ENCODE results near the gene UBTFL1.
"Not testable (repeated sequence)": the region's sequence is repeated elsewhere in the genome, so short reads cannot be mapped to it uniquely, and the experiment has no call there.

DNA sequence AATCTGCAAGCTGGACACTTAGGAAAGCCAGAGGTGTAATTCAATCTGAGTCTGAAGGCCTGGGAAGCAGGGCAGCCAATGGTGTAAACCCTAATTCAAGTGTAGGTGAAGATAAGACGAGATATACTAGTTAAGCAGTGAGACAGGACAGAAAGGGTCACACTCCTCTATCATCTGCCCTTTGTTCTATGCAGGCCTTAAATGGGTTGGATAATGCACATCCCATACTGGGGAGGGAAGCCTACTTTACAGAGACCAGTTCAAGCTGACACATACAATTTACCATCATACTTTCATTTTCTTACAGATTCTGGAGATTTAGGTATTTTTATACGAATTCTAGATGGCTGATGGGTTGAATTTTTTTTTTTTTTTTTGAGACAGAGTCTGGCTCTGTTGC lies 3.0 kb downstream of the UBTFL1 start:
- not testable (repeated sequence) for TF ChIP-seq EZH2phosphoT487 (IDR thresholded peaks at IDR 0.05)
- TF ChIP-seq, protein P1, sequence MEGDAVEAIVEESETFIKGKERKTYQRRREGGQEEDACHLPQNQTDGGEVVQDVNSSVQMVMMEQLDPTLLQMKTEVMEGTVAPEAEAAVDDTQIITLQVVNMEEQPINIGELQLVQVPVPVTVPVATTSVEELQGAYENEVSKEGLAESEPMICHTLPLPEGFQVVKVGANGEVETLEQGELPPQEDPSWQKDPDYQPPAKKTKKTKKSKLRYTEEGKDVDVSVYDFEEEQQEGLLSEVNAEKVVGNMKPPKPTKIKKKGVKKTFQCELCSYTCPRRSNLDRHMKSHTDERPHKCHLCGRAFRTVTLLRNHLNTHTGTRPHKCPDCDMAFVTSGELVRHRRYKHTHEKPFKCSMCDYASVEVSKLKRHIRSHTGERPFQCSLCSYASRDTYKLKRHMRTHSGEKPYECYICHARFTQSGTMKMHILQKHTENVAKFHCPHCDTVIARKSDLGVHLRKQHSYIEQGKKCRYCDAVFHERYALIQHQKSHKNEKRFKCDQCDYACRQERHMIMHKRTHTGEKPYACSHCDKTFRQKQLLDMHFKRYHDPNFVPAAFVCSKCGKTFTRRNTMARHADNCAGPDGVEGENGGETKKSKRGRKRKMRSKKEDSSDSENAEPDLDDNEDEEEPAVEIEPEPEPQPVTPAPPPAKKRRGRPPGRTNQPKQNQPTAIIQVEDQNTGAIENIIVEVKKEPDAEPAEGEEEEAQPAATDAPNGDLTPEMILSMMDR (IDR thresholded peaks at IDR 0.05) = not testable (repeated sequence)
